ENCODE results near the gene CEP128.

The CEP128 gene

DNA sequence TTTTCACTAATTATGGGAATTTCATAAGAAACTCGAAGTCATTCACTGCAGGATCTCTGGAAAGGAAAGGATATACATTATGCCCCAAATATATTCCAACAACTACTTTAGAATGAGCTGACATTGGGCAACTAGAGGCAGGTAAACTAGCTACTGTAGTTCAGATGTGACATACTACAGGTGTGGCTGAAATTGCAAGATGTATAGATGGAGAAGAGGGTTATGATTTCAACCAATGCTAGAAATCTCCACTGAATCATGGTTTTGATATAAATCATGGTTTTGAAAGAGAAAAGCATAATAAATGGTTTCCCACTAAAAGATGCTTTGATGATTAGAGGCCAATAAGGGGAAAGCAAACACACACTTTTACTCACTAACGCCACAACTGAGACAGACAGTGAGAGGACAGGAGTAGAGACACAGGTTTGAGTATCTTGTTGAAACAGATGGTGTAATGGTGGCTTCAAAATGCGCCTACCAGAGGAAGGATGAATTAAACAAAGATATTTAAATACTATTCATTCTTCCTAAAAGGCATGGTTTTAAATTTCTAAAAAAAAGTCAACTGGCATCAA, 434.2 kb downstream of the CEP128 start:
- no peak overlapping the region for H3K4me3 ChIP-seq (replicated peaks; ENCODE audit: low read depth, low read length)
- no peak for DNase-seq (ENCODE audit: extremely low read depth, low read depth)
- TF ChIP-seq, protein P1, sequence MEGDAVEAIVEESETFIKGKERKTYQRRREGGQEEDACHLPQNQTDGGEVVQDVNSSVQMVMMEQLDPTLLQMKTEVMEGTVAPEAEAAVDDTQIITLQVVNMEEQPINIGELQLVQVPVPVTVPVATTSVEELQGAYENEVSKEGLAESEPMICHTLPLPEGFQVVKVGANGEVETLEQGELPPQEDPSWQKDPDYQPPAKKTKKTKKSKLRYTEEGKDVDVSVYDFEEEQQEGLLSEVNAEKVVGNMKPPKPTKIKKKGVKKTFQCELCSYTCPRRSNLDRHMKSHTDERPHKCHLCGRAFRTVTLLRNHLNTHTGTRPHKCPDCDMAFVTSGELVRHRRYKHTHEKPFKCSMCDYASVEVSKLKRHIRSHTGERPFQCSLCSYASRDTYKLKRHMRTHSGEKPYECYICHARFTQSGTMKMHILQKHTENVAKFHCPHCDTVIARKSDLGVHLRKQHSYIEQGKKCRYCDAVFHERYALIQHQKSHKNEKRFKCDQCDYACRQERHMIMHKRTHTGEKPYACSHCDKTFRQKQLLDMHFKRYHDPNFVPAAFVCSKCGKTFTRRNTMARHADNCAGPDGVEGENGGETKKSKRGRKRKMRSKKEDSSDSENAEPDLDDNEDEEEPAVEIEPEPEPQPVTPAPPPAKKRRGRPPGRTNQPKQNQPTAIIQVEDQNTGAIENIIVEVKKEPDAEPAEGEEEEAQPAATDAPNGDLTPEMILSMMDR (IDR thresholded peaks at IDR 0.05; ENCODE audit: low read depth, low read length, missing control alignments): no peak

DNA sequence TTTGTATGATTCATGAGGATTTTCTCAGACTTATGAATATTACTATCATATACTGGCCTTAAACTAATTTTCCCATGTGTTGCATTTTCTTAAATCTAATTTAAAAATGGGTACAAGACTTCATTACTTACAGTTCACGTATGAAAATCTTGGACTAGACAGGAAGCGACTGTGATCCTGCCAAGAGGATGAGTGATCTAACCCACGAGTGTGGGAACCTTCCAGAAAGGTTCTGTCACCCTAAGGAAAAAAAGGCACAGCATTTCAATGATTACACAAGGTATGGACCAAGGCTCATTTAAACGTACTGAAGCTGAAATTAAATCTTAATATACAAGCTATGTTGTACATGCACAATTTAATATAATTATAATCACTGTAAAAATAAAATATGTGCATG, 436.8 kb downstream of the CEP128 start:
- TF ChIP-seq, protein P1 (IDR thresholded peaks at IDR 0.05; ENCODE audit: low read depth, low read length, missing control alignments): no peak
- no peak for DNase-seq (ENCODE audit: extremely low read depth, low read depth)
- H3K4me3 ChIP-seq (replicated peaks; ENCODE audit: low read depth, low read length): no peak overlapping the region

DNA sequence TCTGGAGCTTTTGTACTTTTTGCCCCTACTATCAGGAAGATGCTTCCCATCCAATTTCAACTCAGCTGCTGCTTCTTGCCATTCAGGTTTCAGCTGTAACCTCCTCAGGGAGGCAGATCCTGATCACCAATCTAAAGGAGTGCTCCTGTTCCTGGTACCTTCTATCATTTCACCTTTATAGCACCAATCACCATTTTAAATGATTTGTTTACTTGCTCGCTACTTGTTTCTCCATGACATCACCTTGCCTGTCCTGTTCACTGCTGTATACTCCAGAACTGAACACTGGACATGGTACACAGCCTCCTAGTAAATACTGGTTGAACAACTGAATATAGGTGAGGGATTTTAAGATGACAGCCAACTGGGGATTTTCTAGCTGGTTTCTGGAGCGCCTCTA, 443.0 kb downstream of the CEP128 start:
- H3K4me3 ChIP-seq (replicated peaks; ENCODE audit: low read depth, low read length): no peak overlapping the region
- TF ChIP-seq, protein P1 (IDR thresholded peaks at IDR 0.05; ENCODE audit: low read depth, low read length, missing control alignments): no peak
- no peak for DNase-seq (ENCODE audit: extremely low read depth, low read depth)

DNA sequence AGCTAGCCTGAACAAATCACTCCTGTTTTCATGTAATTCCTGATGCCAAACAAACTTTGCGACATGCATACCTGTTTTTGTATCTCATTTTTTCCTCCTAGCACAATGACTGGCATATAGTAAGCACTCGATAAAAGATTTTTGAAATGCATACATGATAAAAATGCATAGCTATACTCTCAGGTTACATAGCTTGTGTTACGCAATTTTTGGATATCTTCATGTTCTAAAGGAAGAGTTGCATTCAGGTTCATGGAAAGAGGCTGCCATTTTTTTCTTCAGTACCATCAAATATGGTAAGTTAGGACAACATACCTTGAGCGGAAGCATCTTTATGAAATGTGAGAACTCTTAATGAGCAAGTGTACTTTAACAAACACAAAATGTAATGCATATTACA, 445.4 kb downstream of the CEP128 start:
- DNase-seq (ENCODE audit: extremely low read depth, low read depth): no peak
- TF ChIP-seq, protein P1 (IDR thresholded peaks at IDR 0.05; ENCODE audit: low read depth, low read length, missing control alignments): no peak
- H3K4me3 ChIP-seq (replicated peaks; ENCODE audit: low read depth, low read length): no peak overlapping the region

DNA sequence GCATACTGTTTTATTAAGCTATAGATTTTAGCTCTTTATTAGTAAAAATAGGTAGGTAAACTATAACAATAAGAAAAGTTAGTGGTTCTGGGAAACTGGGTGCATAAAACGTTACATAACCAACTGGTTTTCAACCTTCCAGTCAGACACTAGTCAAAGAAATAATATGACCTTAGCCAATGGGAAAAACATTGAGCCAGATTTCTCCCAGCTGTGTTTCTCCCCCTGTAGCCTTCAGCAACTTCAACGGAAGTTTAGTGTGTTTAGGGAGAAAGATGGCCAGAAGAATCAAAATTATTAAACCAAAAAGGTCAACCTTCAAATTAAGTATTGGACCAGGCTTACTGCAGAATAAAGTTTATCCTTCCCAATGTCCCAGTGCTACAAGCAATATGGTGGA, 446.8 kb downstream of the CEP128 start:
- TF ChIP-seq, protein P1 (IDR thresholded peaks at IDR 0.05; ENCODE audit: low read depth, low read length, missing control alignments): no peak
- DNase-seq (ENCODE audit: extremely low read depth, low read depth): no peak
- no peak overlapping the region for H3K4me3 ChIP-seq (replicated peaks; ENCODE audit: low read depth, low read length)

DNA sequence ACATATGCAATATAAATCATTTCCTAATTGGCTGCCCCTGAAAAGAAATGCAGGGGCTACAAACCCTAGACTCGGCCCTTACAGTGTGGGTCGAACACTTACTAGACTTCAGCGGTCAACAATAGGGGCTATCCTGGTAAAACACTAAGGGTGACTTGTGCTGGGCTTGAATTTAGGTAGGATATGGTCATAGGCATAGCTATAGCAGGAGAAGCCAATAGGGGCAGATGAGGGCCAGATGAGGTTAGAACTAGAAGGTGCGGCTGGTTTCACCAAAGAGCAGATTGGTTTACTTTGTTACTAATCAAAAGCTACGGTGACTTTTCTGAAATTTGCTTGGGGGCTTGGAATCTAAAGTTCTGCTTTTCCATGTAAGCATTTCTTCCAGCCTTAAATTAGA, 447.9 kb downstream of the CEP128 start:
- no peak for DNase-seq (ENCODE audit: extremely low read depth, low read depth)
- TF ChIP-seq, protein P1 (IDR thresholded peaks at IDR 0.05; ENCODE audit: low read depth, low read length, missing control alignments): no peak
- no peak overlapping the region for H3K4me3 ChIP-seq (replicated peaks; ENCODE audit: low read depth, low read length)

DNA sequence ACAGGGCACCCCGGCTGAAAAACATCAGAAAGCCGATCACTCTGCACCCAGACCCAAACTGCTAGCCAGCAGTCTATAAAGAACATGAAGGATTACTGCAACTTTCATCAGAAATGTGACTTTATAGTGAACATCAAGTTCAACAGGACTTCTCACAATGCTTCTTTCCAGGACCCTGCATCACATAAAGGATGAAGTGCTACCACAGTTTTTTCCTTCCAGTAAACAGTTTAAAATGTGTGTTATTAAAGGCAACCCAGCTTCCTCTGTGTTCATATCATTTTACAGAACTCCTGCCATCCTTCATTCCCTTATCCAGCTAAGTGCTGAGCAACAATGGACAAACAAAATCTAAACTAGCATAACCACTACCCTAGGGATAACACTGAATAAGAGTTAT, 449.9 kb downstream of the CEP128 start:
- no peak for DNase-seq (ENCODE audit: extremely low read depth, low read depth)
- H3K4me3 ChIP-seq (replicated peaks; ENCODE audit: low read depth, low read length): no peak overlapping the region
- TF ChIP-seq, protein P1 (IDR thresholded peaks at IDR 0.05; ENCODE audit: low read depth, low read length, missing control alignments): no peak

All from HFF-Myc (cell line).